Osteocyte (in vitro differentiated cells): ENCODE results near the gene SLITRK6. TPM values are rescaled to one million over a fixed set of nuclear protein-coding genes. Genes with fewer than 3 reads are reported as not detected.

Source experiments
- DNase-seq: peaks from one replicate; pipeline ENCODE4 v3.0.0; 2021; ENCODE audit warnings: mixed read lengths; ENCODE audit not compliant: unreplicated experiment; ENCODE audit errors: extremely low spot score
- H3K27ac Mint-ChIP-seq: one replicate; pipeline ENCODE4 v1.8.0; 2021; ENCODE audit warnings: mild to moderate bottlenecking, mixed read lengths; ENCODE audit not compliant: unreplicated experiment
- H3K27me3 Mint-ChIP-seq: one replicate; pipeline ENCODE4 v1.8.0; 2021; ENCODE audit warnings: mixed read lengths; ENCODE audit not compliant: unreplicated experiment
- H3K36me3 Mint-ChIP-seq: one replicate; pipeline ENCODE4 v1.8.0; 2021; ENCODE audit warnings: mixed read lengths; ENCODE audit not compliant: unreplicated experiment
- H3K4me1 Mint-ChIP-seq: one replicate; pipeline ENCODE4 v1.8.0; 2021; ENCODE audit warnings: mixed read lengths; ENCODE audit not compliant: unreplicated experiment
- H3K4me3 Mint-ChIP-seq: one replicate; pipeline ENCODE4 v1.8.0; 2021; ENCODE audit warnings: mild to moderate bottlenecking, moderate library complexity, mixed read lengths; ENCODE audit not compliant: unreplicated experiment
- H3K9me3 Mint-ChIP-seq: one replicate; pipeline ENCODE4 v1.8.0; 2021; ENCODE audit warnings: mixed read lengths; ENCODE audit not compliant: unreplicated experiment
- CTCF ChIP-seq: fragments of 200-600 bp; sonication (generic); IDR thresholded peaks from 2 replicates; pipeline ENCODE4 v1.5.0; 2021; ENCODE audit warnings: antibody characterized with exemption, mild to moderate bottlenecking, moderate library complexity
- long read RNA-seq: library from polyadenylated mRNA; unstranded; transcript quantifications from one replicate; pipeline ENCODE4 v2.0.0, GENCODE V29; 2021
- total RNA-seq: library from RNA; stranded (reverse); gene quantifications from 2 replicates; pipeline ENCODE4 v1.2.1, GENCODE V29; 2021

The SLITRK6 gene
- 34.2 and 42.3 TPM in 2 replicates for total RNA-seq
- long read RNA-seq, full-length matches to known transcripts, result 145 of 162 reads
- long read RNA-seq, partial matches to known transcripts, result 0 of 162 reads
- long read RNA-seq, other reads (novel, unspliced or antisense), result 17 of 162 reads

DNA sequence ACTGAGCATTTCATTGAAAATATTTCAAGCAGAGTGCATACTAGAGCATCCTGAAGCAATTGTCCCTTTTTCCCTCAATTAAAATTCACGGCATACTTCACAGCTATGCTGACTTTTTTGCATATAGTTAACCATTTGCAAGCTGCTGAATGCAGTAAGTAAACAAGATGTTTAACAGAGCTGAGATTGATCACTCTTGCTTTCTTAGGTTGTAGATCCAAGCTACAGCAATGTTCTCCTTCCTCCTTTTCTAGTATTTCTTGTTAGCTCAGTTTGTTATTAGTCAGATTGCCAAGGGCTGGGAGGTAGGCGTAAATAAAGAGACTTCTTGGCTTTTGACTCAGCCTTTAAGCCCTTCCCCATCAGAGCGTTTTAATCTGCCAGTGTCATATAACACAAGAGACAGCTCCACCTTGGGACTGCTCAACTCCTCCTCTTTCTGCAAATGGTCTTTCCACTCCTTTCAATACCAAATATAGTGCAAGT, at the start of gene SLITRK6:
Gene SLITRK6, minus strand, starts transcription at position 323 of the 486 bp plus-strand sequence. CDS start 2,911 bp downstream, outside the sequence.
- Mint-ChIP-seq H3K27me3 (no peaks in the 10 kb centered on the region), H3K9me3 (peaks cover 11% of the 10 kb centered on the region), H3K27ac (peak within 1 kb of the TSS; percentile 62), H3K4me1 (peaks cover 19% of the 10 kb centered on the region), H3K4me3 (peak within 1 kb of the TSS; percentile 77), H3K36me3 (peaks cover 16% of the 10 kb centered on the region)
- no peak for DNase-seq
- TF ChIP-seq CTCF, result peak; percentile 53

- H3K4me1 Mint-ChIP-seq, result no peaks in the 10 kb centered on the region
Observed at GRCh38 chr13:85847012-85847411, 47.8 kb upstream of the SLITRK6 start.

DNA sequence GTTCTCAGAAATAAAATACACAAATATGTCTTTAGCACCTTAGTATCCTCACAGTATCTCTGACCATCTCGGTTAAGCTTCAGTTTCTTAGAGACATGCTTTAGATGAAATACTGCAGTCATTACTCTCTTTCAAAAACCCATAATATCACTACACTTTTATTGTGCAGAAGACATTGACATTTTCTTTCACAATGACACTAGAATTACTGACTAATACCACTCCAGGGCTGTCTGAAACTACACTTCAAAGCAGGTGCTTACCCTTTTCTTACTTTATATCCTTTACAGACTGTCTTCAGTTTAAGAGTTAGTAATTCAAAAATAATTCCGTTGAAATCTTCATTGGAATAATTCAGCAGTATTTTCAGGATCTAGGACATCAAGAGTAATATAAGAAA, 42.2 kb upstream of the SLITRK6 start:
- Mint-ChIP-seq H3K36me3 (no peaks in the 10 kb centered on the region), H3K4me1 (no peaks in the 10 kb centered on the region), H3K27ac (no peak overlapping the region), H3K9me3 (no peaks in the 10 kb centered on the region), H3K27me3 (peaks cover 28% of the 10 kb centered on the region), H3K4me3 (no peak overlapping the region)
- DNase-seq, result no peak
- TF ChIP-seq CTCF, result no peak

More at GRCh38 chr13:85847012-85847411, 47.8 kb upstream of the SLITRK6 start:
- H3K36me3 Mint-ChIP-seq, result no peaks in the 10 kb centered on the region
- no peak for DNase-seq
- TF ChIP-seq CTCF, result no peak
- no peak overlapping the region for H3K4me3 Mint-ChIP-seq
- peaks cover 5% of the 10 kb centered on the region for H3K27me3 Mint-ChIP-seq
- H3K9me3 Mint-ChIP-seq, result peaks cover 12% of the 10 kb centered on the region
- H3K27ac Mint-ChIP-seq, result no peak overlapping the region

DNA sequence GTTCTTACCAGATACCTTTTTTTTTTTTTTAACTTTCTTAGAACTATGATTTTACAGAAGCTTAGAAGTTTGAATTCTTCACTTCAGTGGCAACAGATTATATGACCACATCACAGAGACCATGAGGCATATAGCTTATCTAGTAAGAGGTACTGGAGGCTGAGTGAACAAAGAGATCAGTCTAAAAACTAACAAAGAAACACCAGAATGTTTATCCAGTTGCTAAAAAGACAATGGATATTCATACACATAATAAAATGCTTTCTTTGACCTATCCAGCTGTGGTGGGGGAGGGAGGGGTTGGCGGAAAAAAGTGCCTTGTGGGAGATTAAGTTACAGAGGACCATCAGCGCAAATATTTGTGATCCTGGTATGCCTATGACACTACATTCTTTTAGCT, 34.7 kb upstream of the SLITRK6 start:
- H3K27me3 Mint-ChIP-seq, result peaks cover 27% of the 10 kb centered on the region
- no peak for DNase-seq
- TF ChIP-seq CTCF, result no peak
- H3K36me3 Mint-ChIP-seq, result no peaks in the 10 kb centered on the region
- H3K4me1 Mint-ChIP-seq, result no peaks in the 10 kb centered on the region
- H3K4me3 Mint-ChIP-seq, result no peak overlapping the region
- no peak overlapping the region for H3K27ac Mint-ChIP-seq
- no peaks in the 10 kb centered on the region for H3K9me3 Mint-ChIP-seq

GRCh38 chr13:85828094-85828684, 29.0 kb upstream of the SLITRK6 start:
- Mint-ChIP-seq H3K4me1 (no peaks in the 10 kb centered on the region), H3K9me3 (no peaks in the 10 kb centered on the region), H3K36me3 (no peaks in the 10 kb centered on the region), H3K27ac (no peak overlapping the region), H3K27me3 (peaks cover 12% of the 10 kb centered on the region), H3K4me3 (no peak overlapping the region)
- TF ChIP-seq CTCF, result peak; percentile 74
- DNase-seq, result no peak
